ENCODE results near the gene OBP2B.
"Not testable (repeated sequence)": the region's sequence is repeated elsewhere in the genome, so short reads cannot be mapped to it uniquely, and the experiment has no call there.

OBP2B gene

DNA sequence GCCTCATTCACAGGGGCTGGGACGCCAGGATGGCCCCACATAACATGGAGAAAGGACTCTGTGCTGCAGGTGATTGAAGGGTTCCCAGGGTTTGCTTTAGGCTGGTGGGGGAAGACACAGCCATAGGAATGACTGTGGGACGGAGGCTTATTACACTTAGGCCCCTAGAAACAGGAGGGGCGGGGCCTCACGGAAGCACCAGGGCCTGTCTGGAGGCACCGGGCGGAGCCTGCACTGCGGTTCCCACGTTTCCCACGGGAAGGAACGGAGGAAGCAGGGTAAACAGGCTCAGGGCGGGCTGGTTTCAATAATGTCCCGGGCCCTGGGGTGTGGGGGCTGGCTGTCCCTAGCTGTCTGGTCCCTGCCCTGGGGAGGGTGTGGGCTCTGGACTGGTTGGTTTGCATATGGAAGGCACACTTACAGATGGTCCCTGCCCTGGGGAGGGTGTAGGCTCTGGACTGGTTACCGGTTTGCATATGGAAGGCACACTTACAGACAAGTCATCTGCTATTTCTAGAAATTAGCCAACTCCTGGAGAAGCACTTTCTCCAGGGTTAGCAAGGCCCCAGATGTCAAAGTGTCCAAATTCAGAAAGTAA, 14.2 kb upstream of the OBP2B start:
- DNase-seq (ENCODE audit: low read depth in 3 of 3, low spot score in 1 of 3), result not testable (repeated sequence)

GRCh38 chr9:133221994-133222393, 12.9 kb upstream of the OBP2B start:
- not testable (repeated sequence) for DNase-seq (ENCODE audit: low read depth in 3 of 3, low spot score in 1 of 3)

DNA sequence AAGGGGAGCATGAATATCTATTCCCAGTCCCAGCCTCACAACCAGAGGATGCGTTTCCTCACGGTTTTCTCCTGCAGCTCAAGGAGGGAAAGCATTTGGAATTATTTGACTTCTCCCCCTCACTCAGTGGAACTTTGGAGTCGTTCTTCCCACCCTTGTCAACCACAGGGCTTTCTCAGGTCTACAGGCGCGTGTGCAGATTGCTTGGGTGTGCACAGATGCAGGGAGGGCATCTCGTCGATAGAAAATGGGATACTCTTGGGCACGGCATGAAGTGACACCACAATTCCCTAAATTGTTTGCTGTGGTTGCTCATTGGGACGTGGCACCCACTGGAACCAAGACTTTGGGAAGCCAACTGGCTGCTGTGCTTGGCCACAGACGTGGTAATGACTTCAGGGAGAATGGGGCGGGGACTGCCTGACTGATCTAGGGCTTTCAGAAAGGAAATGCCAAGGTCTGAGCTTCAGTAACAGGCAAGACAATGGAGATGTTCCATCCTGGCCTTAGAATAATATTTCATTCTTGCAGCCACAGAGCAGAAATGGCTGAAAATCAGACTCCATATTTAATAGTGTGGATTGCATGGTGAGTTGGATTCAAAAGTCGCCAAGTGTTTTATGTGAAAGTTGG, 12.2 kb upstream of the OBP2B start:
- no peak for DNase-seq (ENCODE audit: low read depth in 3 of 3, low spot score in 1 of 3)

GRCh38 chr9:133218049-133218975, 9.3 kb upstream of the OBP2B start:
- DNase-seq (ENCODE audit: low read depth in 3 of 3, low spot score in 1 of 3), result not testable (repeated sequence)

GRCh38 chr9:133217333-133217988, 8.4 kb upstream of the OBP2B start:
- DNase-seq (ENCODE audit: low read depth in 3 of 3, low spot score in 1 of 3), result not testable (repeated sequence)

- not testable (repeated sequence) for DNase-seq (ENCODE audit: low read depth in 3 of 3, low spot score in 1 of 3)
These were observed 5.2 kb upstream of the OBP2B start for GRCh38 chr9:133214276-133214675.

GRCh38 chr9:133210609-133211008, 1.6 kb upstream of the OBP2B start:
- no peak for DNase-seq (ENCODE audit: low read depth in 3 of 3, low spot score in 1 of 3)

DNA sequence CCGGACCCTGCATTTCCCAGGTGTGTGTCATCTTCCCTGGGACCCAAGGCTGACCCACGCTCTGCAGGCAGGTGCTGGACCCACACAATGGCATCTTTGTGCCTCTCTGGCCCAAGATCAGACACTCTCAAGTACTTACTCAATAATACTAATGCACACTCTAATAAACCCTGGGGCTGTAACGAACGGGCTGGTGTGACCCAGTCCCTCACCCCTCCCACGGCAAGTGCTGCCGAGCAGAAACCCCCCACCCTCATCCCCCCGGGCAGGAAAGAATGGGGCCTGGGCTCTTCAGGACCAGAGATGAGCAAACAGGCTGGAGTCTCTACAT, 1.1 kb upstream of the OBP2B start:
- no peak for DNase-seq (ENCODE audit: low read depth in 3 of 3, low spot score in 1 of 3)

- DNase-seq (ENCODE audit: low read depth in 3 of 3, low spot score in 1 of 3), result not testable (repeated sequence)
These were observed 514 bp upstream of the OBP2B start for GRCh38 chr9:133209327-133210201.

- DNase-seq (ENCODE audit: low read depth in 3 of 3, low spot score in 1 of 3), result not testable (repeated sequence)
These were observed 725 bp downstream of the OBP2B start for GRCh38 chr9:133208171-133208879.

DNA sequence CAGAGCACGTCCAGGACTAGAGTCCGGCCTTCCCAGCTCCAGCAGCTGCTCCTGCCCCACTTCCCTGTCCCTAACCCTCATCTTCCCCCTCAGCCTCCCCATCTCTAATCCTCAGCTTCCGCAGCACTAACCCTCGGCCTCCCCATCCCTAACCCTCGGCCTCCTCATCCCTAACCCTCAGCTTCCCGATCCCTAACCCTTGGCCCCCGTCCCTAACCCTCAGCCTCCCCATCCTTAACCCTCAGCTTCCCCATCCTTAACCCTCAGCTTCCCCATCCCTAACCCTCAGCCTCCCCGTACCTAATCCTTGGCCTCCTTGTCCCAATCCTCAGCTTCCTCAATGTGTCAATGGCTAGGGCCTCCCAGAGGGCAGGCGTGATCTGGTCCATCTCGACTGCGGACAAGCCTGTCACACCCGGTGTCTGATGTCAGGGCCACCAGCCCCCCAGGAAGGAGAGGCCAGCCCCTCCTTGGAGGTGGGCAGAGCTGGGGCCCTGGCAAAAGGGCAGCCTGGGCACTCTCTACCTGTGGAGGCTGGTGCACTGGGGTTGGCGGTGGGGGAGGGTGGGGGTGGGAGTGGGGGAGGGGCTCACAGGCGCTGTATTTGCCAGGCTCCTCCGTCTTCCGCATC, 1.4 kb downstream of the OBP2B start:
- no peak for DNase-seq (ENCODE audit: low read depth in 3 of 3, low spot score in 1 of 3)

- no peak for DNase-seq (ENCODE audit: low read depth in 3 of 3, low spot score in 1 of 3)
These were observed 2.0 kb downstream of the OBP2B start for GRCh38 chr9:133207021-133207531.

GRCh38 chr9:133205996-133206931, 2.8 kb downstream of the OBP2B start:
- DNase-seq (ENCODE audit: low read depth in 3 of 3, low spot score in 1 of 3), result no peak

DNA sequence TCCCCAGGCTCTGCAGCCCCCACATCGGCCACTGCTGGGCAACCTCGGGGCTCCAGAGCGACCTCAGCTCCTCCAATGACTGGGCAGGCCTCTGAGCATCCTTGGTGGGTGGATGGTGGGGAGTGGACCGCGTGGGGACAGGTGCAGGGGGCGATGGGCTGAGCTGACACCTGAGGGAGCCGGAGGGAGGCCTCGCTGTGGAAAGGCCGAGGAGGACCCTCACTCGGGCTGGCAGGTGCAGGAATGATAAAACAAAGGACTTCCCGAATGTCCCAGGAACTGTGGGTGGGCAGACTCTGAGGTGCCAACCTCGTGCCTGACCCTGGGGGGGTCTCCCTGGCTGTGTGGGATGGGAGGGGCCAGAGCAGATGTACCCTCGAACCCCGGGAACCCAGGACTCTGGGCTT, 3.6 kb downstream of the OBP2B start:
- not testable (repeated sequence) for DNase-seq (ENCODE audit: low read depth in 3 of 3, low spot score in 1 of 3)

DNA sequence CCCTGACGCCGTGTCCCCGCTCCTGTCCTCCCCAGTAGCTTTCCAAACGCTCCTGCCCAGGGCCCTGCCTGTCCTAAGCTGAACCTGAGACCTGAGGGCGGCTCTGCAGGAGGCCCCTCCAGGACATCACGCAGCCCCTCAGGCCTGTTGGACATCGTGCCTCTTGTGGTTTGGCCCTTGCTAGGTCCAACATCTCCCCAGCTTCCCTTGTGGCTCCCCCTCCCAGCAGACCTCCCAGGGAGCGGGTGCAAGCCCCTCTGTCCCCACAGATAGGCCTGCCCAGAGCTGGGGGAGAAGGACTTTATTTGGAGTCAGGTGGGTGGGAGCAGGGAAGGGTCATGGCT, 4.1 kb downstream of the OBP2B start:
- DNase-seq (ENCODE audit: low read depth in 3 of 3, low spot score in 1 of 3), result no peak

DNA sequence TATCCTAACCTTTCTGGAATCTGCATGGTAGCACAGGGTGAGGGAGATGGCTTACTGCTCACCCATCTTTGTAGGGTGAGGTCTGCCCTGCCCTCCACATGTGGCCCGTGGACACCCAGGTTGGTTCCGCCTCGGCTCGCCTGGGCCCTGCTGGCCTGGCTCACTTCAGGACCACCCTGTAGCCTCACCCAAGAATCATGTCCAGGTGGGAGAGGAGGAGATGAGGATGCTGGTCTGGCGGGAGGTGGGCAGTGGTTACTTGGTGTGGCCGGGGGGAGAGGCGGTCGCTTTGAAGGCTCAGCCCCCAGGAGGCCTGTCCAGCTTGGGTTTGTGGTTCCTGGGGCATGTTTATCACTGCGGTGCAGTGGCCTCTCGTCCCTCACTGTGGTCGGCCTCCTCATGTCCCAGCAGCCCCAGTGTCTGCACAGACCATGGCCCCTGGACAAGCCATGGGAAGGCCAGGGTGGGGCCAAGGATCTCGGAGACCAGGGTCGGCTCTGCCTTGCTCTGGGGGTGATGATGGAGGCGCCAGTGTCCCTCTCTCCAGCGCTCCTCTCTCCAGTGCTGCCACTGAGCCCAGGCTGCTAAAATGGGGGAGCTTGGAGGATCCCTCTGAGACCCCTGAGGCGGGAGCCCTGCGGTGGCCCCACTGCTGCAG, 4.6 kb downstream of the OBP2B start:
- no peak for DNase-seq (ENCODE audit: low read depth in 3 of 3, low spot score in 1 of 3)

GRCh38 chr9:133203506-133204075, 5.5 kb downstream of the OBP2B start:
- no peak for DNase-seq (ENCODE audit: low read depth in 3 of 3, low spot score in 1 of 3)
